HTERT RPE-1 (cell line): Measurements from ENCODE around the gene PADI6.

Experiments used
- in situ Hi-C: fragments of 300-500 bp; cut with MboI; formaldehyde crosslinking; loops from 4 replicates; pipeline ENCODE4 v1.14.3; 2020; ENCODE audit warnings: low sequenced_read_pairs

PADI6 gene

GRCh38 chr1:17356387-17357026 lies 15.5 kb upstream of the PADI6 start:
- in situ Hi-C loops = no loop called here

GRCh38 chr1:17358557-17358956 lies 13.4 kb upstream of the PADI6 start:
- in situ Hi-C loops = no loop called here

- in situ Hi-C loops = no loop called here
Observed at GRCh38 chr1:17359031-17359430, 13.0 kb upstream of the PADI6 start.

- in situ Hi-C loops = no loop called here
Observed at GRCh38 chr1:17359808-17360207, 12.2 kb upstream of the PADI6 start.

GRCh38 chr1:17360272-17360956 lies 11.6 kb upstream of the PADI6 start:
- in situ Hi-C loops = no loop called here

- in situ Hi-C loops = no loop called here
Observed at GRCh38 chr1:17361687-17362086, 10.3 kb upstream of the PADI6 start.

GRCh38 chr1:17363351-17363750 lies 8.6 kb upstream of the PADI6 start:
- in situ Hi-C loops = no loop called here

- in situ Hi-C loops = no loop called here
Observed at GRCh38 chr1:17363771-17364170, 8.2 kb upstream of the PADI6 start.

- in situ Hi-C loops = no loop called here
Observed at GRCh38 chr1:17365293-17365692, 6.7 kb upstream of the PADI6 start.

- in situ Hi-C loops = no loop called here
Observed at GRCh38 chr1:17369466-17369865, 2.5 kb upstream of the PADI6 start.

GRCh38 chr1:17370618-17371017 lies 1.4 kb upstream of the PADI6 start:
- in situ Hi-C loops = no loop called here

- in situ Hi-C loops = no loop called here
Observed at GRCh38 chr1:17372955-17373354, 959 bp downstream of the PADI6 start.

GRCh38 chr1:17375651-17376050 lies 3.7 kb downstream of the PADI6 start:
- in situ Hi-C loops = no loop called here

- in situ Hi-C loops = no loop called here
Observed at GRCh38 chr1:17377325-17377953, 5.4 kb downstream of the PADI6 start.

GRCh38 chr1:17381161-17381560 lies 9.2 kb downstream of the PADI6 start:
- in situ Hi-C loops = no loop called here

GRCh38 chr1:17392199-17392740 lies 20.3 kb downstream of the PADI6 start:
- in situ Hi-C loops = no loop called here

GRCh38 chr1:17393230-17393629 lies 21.2 kb downstream of the PADI6 start:
- in situ Hi-C loops = no loop called here

GRCh38 chr1:17397910-17398695 lies 26.1 kb downstream of the PADI6 start:
- in situ Hi-C loops = no loop called here

- in situ Hi-C loops = no loop called here
Observed at GRCh38 chr1:17400725-17401341, 28.8 kb downstream of the PADI6 start.

GRCh38 chr1:17401841-17402240 lies 29.8 kb downstream of the PADI6 start:
- in situ Hi-C loops = no loop called here

- in situ Hi-C loops = no loop called here
Observed at GRCh38 chr1:17403081-17403480, 31.1 kb downstream of the PADI6 start.
